Measurements from ENCODE around the gene NAV1.

Gene NAV1

DNA sequence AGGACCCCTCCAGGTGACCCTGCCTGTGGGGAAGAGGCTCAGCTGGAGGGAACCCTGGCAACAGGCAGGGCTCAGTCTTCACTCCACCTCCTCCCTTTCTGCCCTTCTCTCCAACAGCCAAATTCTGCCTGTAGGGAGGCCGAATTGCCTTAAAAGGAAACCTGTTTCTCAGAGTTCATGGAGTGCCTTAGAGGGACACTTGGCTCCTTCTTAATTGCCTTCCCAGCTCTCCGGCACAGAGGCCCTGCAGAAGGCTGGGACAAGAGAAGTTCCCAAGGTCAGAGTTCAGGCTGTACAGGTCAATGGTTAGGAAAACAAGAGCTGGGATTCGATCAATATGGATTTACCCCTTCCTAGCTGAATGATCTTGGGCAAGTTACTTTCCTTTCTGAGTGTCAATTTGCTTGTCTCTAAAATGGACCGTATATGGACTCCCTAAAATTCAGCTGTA lies 38.2 kb upstream of the NAV1 start:
- no peaks in the 10 kb centered on the region for H3K9me3 Mint-ChIP-seq
- H3K4me3 Mint-ChIP-seq: no peak overlapping the region
- H3K4me1 Mint-ChIP-seq (ENCODE audit: low read depth): peaks cover 8% of the 10 kb centered on the region
- H3K27me3 Mint-ChIP-seq: no peaks in the 10 kb centered on the region
- no peaks in the 10 kb centered on the region for H3K36me3 Mint-ChIP-seq (ENCODE audit: low read depth)
- no peak overlapping the region for H3K27ac Mint-ChIP-seq

DNA sequence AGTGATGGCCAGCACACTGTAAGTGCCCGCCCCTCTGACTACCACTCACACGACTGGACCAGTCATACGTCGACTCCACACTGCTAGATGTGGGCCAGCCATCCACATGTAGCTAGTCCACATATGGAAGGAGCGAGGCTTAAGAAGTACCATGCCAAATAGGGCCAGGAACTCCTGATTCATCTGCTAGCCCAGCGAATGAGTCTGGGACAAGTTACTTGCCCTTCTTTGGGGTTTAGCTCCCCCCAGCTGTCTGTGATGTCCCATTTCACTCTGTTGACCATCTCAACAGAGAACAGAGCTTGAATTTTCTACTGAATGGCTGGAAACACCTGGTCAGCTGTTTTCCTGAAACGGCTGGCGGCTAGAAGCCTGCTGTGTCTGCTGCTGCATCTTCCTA lies 37.8 kb upstream of the NAV1 start:
- H3K27me3 Mint-ChIP-seq: no peaks in the 10 kb centered on the region
- H3K27ac Mint-ChIP-seq: no peak overlapping the region
- peaks cover 13% of the 10 kb centered on the region for H3K4me1 Mint-ChIP-seq (ENCODE audit: low read depth)

GRCh38 chr1:201501812-201502510 lies 37.0 kb upstream of the NAV1 start:
- Mint-ChIP-seq H3K27me3 (no peaks in the 10 kb centered on the region), H3K36me3 (ENCODE audit: low read depth) (no peaks in the 10 kb centered on the region), H3K4me1 (ENCODE audit: low read depth) (peaks cover 17% of the 10 kb centered on the region), H3K4me3 (no peak overlapping the region), H3K9me3 (no peaks in the 10 kb centered on the region), H3K27ac (no peak overlapping the region)

More for the DNA sequence above, 37.8 kb upstream of the NAV1 start:
- H3K4me3 Mint-ChIP-seq: no peak overlapping the region
- H3K9me3 Mint-ChIP-seq: no peaks in the 10 kb centered on the region
- H3K36me3 Mint-ChIP-seq (ENCODE audit: low read depth): no peaks in the 10 kb centered on the region

GRCh38 chr1:201502511-201502857 lies 36.4 kb upstream of the NAV1 start:
- no peaks in the 10 kb centered on the region for H3K36me3 Mint-ChIP-seq (ENCODE audit: low read depth)
- H3K27me3 Mint-ChIP-seq: no peaks in the 10 kb centered on the region
- no peaks in the 10 kb centered on the region for H3K9me3 Mint-ChIP-seq
- H3K4me1 Mint-ChIP-seq (ENCODE audit: low read depth): peaks cover 21% of the 10 kb centered on the region
- no peak overlapping the region for H3K4me3 Mint-ChIP-seq
- H3K27ac Mint-ChIP-seq: no peak overlapping the region

DNA sequence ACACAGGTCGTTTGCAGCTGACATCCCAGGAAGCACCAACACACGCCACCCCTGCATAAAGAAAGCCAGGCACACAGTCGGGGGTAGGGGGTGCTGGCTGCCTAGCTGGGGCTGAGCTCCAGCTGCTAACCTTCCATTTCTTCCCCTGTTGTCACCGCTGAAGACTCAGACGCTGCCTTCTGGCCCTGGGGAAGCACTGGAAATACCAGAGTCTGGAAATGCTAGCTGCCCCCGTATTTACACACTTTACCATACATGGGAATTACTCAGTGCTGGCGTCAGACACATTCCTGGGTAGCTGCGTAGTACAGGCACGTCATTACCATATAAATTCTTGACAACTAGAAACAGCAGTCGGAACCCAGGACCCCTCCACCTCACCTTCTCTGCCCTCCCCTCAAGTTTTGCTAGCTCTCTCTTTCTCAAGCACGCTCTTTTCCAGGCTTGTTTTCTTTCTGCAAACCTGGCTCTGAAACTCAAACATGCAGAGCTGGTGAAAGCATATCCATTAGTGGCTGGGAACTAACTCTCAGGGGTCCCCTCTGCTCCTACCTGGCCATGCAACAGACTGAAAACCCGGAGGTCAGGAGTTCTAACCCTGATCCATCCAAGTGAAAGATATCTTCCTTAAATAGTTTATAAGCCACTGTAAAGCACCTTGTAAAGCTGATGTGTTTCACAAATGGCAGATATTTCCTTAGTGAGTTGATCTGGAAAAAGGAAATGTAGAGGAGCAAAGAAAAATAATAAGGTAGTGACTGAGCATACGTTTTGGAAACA lies 35.3 kb upstream of the NAV1 start:
- peaks cover 26% of the 10 kb centered on the region for H3K4me1 Mint-ChIP-seq (ENCODE audit: low read depth)
- no peaks in the 10 kb centered on the region for H3K9me3 Mint-ChIP-seq
- no peaks in the 10 kb centered on the region for H3K36me3 Mint-ChIP-seq (ENCODE audit: low read depth)
- no peaks in the 10 kb centered on the region for H3K27me3 Mint-ChIP-seq
- no peak overlapping the region for H3K27ac Mint-ChIP-seq
- no peak overlapping the region for H3K4me3 Mint-ChIP-seq

GRCh38 chr1:201504179-201504631 lies 34.7 kb upstream of the NAV1 start:
- H3K27me3 Mint-ChIP-seq: no peaks in the 10 kb centered on the region
- H3K36me3 Mint-ChIP-seq (ENCODE audit: low read depth): no peaks in the 10 kb centered on the region
- no peak overlapping the region for H3K4me3 Mint-ChIP-seq
- no peaks in the 10 kb centered on the region for H3K9me3 Mint-ChIP-seq
- peaks cover 29% of the 10 kb centered on the region for H3K4me1 Mint-ChIP-seq (ENCODE audit: low read depth)
- no peak overlapping the region for H3K27ac Mint-ChIP-seq

- no peaks in the 10 kb centered on the region for H3K27me3 Mint-ChIP-seq
- peaks cover 29% of the 10 kb centered on the region for H3K4me1 Mint-ChIP-seq (ENCODE audit: low read depth)
- H3K27ac Mint-ChIP-seq: peak overlapping the region; percentile 10
- H3K36me3 Mint-ChIP-seq (ENCODE audit: low read depth): no peaks in the 10 kb centered on the region
- H3K9me3 Mint-ChIP-seq: no peaks in the 10 kb centered on the region
- H3K4me3 Mint-ChIP-seq: peak overlapping the region; percentile 90
Observed at GRCh38 chr1:201504799-201505502, 34.0 kb upstream of the NAV1 start.

- Mint-ChIP-seq H3K9me3 (no peaks in the 10 kb centered on the region), H3K36me3 (ENCODE audit: low read depth) (no peaks in the 10 kb centered on the region), H3K4me1 (ENCODE audit: low read depth) (peaks cover 29% of the 10 kb centered on the region), H3K27me3 (no peaks in the 10 kb centered on the region), H3K27ac (no peak overlapping the region), H3K4me3 (peak overlapping the region; percentile 90)
Observed at GRCh38 chr1:201505503-201505890, 33.4 kb upstream of the NAV1 start.

DNA sequence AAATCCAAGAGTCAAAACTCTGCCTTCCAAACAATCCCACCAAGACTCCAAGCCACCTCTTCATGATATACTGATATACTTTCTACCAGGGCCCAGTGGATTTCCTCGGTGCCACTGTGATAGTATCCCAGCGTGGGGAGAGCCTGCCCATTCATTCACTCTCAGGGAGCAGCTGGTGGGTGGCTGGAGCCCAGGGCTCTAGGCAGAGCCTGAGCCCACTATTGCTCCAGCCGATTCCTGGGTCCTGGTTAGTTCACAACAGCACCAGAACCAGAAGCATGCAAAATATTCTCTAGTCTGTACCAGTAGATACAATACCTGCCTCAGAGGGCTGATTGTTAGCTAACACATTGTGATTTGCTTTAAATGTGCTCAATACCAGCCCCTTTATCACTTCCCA lies 32.8 kb upstream of the NAV1 start:
- H3K36me3 Mint-ChIP-seq (ENCODE audit: low read depth): no peaks in the 10 kb centered on the region
- peak overlapping the region; percentile 71 for H3K27ac Mint-ChIP-seq
- H3K4me1 Mint-ChIP-seq (ENCODE audit: low read depth): peaks cover 29% of the 10 kb centered on the region
- no peaks in the 10 kb centered on the region for H3K27me3 Mint-ChIP-seq
- peak overlapping the region; percentile 90 for H3K4me3 Mint-ChIP-seq
- no peaks in the 10 kb centered on the region for H3K9me3 Mint-ChIP-seq

GRCh38 chr1:201506557-201507359 lies 32.2 kb upstream of the NAV1 start, which contains the start of gene CSRP1:
TSS of gene CSRP1 (minus strand) at chr1:201507123. CDS start at chr1:201496303, 10,820 bp downstream.
- Mint-ChIP-seq H3K4me1 (ENCODE audit: low read depth) (peaks cover 29% of the 10 kb centered on the region), H3K36me3 (ENCODE audit: low read depth) (no peaks in the 10 kb centered on the region), H3K27me3 (no peaks in the 10 kb centered on the region), H3K9me3 (no peaks in the 10 kb centered on the region), H3K27ac (peak within 1 kb of the TSS; percentile 89), H3K4me3 (peak within 1 kb of the TSS; percentile 90)

GRCh38 chr1:201507360-201507675 lies 31.6 kb upstream of the NAV1 start:
- H3K27me3 Mint-ChIP-seq: no peaks in the 10 kb centered on the region
- peak overlapping the region; percentile 90 for H3K4me3 Mint-ChIP-seq
- H3K36me3 Mint-ChIP-seq (ENCODE audit: low read depth): no peaks in the 10 kb centered on the region
- peaks cover 29% of the 10 kb centered on the region for H3K4me1 Mint-ChIP-seq (ENCODE audit: low read depth)
- H3K9me3 Mint-ChIP-seq: no peaks in the 10 kb centered on the region
- H3K27ac Mint-ChIP-seq: peak overlapping the region; percentile 89

DNA sequence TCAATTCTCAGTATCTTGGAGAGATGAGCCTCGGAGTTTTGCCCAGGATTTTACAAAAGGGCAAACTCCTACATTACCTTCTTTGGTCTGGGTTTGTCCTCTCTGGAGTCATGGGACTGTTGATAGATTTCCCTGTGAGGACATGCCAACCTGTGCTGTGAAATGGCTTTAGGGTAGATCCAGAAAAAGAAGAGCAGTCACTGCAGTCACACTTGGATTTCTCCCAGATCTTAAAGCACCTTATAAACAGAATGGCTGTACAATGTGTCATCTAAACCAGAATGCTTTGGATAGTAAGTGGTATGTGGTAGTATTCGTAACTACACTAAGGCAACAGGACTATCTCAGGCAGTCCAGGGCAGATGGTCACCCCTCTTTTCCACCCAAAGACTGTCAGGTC lies 30.1 kb upstream of the NAV1 start:
- H3K4me1 Mint-ChIP-seq (ENCODE audit: low read depth): peaks cover 29% of the 10 kb centered on the region
- H3K27me3 Mint-ChIP-seq: no peaks in the 10 kb centered on the region
- H3K9me3 Mint-ChIP-seq: no peaks in the 10 kb centered on the region
- H3K36me3 Mint-ChIP-seq (ENCODE audit: low read depth): no peaks in the 10 kb centered on the region
- no peak overlapping the region for H3K4me3 Mint-ChIP-seq
- no peak overlapping the region for H3K27ac Mint-ChIP-seq

- no peaks in the 10 kb centered on the region for H3K27me3 Mint-ChIP-seq
- peaks cover 4% of the 10 kb centered on the region for H3K36me3 Mint-ChIP-seq (ENCODE audit: low read depth)
- no peaks in the 10 kb centered on the region for H3K9me3 Mint-ChIP-seq
- H3K4me1 Mint-ChIP-seq (ENCODE audit: low read depth): peaks cover 29% of the 10 kb centered on the region
- no peak overlapping the region for H3K27ac Mint-ChIP-seq
- H3K4me3 Mint-ChIP-seq: no peak overlapping the region
Observed at GRCh38 chr1:201509601-201510374, 29.1 kb upstream of the NAV1 start.

DNA sequence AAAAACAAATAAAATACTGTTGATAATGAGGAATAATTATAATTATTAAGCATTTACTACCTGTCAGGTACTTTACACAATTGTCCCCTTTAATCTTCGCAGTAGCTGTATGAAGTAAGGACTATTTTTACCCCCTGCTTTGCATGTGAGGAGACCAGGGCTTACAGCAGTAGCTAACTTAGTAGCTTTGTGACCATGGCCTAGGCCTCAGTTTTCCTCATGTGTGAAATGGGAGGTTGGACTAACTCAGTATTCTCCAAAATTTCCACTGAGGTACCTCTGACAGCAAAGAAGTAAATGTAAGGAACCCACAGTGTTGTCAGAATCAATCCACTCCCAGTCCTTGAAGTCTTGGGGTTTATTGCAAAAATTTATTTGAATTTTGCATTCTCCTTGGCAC lies 28.2 kb upstream of the NAV1 start:
- Mint-ChIP-seq H3K4me3 (no peak overlapping the region), H3K4me1 (ENCODE audit: low read depth) (peaks cover 29% of the 10 kb centered on the region)

More for the DNA sequence above, 28.2 kb upstream of the NAV1 start:
- no peaks in the 10 kb centered on the region for H3K9me3 Mint-ChIP-seq
- H3K27ac Mint-ChIP-seq: no peak overlapping the region
- no peaks in the 10 kb centered on the region for H3K27me3 Mint-ChIP-seq
- H3K36me3 Mint-ChIP-seq (ENCODE audit: low read depth): peaks cover 4% of the 10 kb centered on the region

All from stimulated activated naive CD8-positive, alpha-beta T cell treated with anti-CD3 and anti-CD28 coated beads, Interleukin-15, Interleukin-2, amounts not matched to agents 100 ng/mL and 50 ng/mL, for 24 hours (primary cell).